ENCODE measurements around the gene TRIM63.

Gene TRIM63

DNA sequence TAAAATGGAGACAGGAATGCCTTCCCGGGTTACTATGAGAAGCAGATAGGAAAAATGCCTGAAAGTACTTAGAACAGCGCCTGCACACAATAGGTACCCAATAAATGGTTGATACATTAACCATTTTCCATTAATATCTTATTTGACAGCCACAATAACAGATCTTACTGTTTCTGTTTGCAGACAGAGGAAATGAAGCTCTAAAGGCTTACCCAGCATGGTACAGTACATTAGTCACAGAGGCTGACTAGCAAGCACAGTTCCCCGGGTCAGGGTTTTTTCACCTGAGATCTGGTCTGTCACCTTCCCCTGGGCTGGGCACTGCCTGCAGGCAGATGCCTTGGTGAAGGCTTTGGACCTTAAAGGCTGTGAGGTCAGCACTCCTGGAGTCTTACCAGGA is 2.9 kb downstream of the TRIM63 start:
- ATAC-seq (ENCODE audit: low read depth) (peak; percentile 52; the same call in 2 of the 3 replicates), DNase-seq (ENCODE audit: low spot score) (no peak)
- no peaks in the 10 kb centered on the region for H3K36me3 ChIP-seq (ENCODE audit: low read depth)
- no peaks in the 10 kb centered on the region for H3K4me1 ChIP-seq (ENCODE audit: insufficient read depth, poor library complexity, severe bottlenecking)
- no peaks in the 10 kb centered on the region for H3K27me3 ChIP-seq (ENCODE audit: insufficient read depth, poor library complexity, severe bottlenecking)
- H3K27ac ChIP-seq (ENCODE audit: poor library complexity, severe bottlenecking) = no peak overlapping the region
- H3K4me3 ChIP-seq (ENCODE audit: severe bottlenecking) = no peak overlapping the region
- TF ChIP-seq CTCF (IDR thresholded peaks at IDR 0.05; ENCODE audit: poor library complexity, severe bottlenecking) = no peak
- H3K9me3 ChIP-seq (ENCODE audit: severe bottlenecking) = no peaks in the 10 kb centered on the region

DNA sequence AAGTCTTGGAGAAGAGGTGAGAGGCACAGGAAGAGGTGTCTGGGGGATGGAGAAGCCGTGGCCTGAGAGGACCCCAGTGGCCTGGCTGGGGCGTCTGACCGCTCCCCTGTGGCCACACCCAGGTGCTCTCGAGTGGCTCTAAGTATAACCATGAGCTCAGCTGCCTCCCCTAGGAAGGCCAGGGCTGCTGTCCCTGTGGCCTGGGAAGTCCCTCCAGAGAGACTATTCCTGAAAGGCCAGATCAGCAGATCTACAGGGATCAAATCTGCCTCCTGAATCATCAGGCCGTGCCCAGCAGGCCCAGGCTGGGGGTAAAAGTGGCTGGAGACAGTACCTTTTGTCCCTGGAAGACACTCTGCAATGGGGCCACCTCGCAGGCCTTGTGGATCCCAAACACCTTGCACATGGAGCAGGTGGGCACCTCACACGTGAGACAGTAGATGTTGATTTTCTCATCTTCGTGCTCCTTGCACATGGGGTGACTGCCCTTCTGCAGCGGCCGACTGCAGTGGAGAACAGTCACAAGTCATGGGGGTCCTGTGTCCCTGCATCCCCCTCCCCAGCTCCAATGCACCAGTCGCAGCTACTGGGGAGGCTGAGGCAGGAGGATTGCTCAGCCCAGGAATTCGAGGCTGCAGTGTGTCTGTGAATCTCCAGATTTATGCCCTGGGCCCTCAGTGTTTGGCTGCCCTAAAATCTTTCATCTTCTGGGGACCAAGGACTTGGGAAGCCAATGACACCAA is 6.4 kb downstream of the TRIM63 start:
- Histone ChIP-seq H3K9me3 (ENCODE audit: severe bottlenecking) (no peaks in the 10 kb centered on the region), H3K27me3 (ENCODE audit: insufficient read depth, poor library complexity, severe bottlenecking) (no peaks in the 10 kb centered on the region), H3K4me1 (ENCODE audit: insufficient read depth, poor library complexity, severe bottlenecking) (no peaks in the 10 kb centered on the region), H3K27ac (ENCODE audit: poor library complexity, severe bottlenecking) (no peak overlapping the region), H3K4me3 (ENCODE audit: severe bottlenecking) (no peak overlapping the region), H3K36me3 (ENCODE audit: low read depth) (no peaks in the 10 kb centered on the region)
- ATAC-seq (ENCODE audit: low read depth) (no peak), DNase-seq (ENCODE audit: low spot score) (no peak)
- no peak for TF ChIP-seq CTCF (IDR thresholded peaks at IDR 0.05; ENCODE audit: poor library complexity, severe bottlenecking)

GRCh38 chr1:26059906-26060305 is 7.5 kb downstream of the TRIM63 start:
- H3K27me3 ChIP-seq (ENCODE audit: insufficient read depth, poor library complexity, severe bottlenecking) = no peaks in the 10 kb centered on the region
- H3K4me3 ChIP-seq (ENCODE audit: severe bottlenecking) = no peak overlapping the region
- H3K9me3 ChIP-seq (ENCODE audit: severe bottlenecking) = no peaks in the 10 kb centered on the region
- no peak overlapping the region for H3K27ac ChIP-seq (ENCODE audit: poor library complexity, severe bottlenecking)
- TF ChIP-seq CTCF (IDR thresholded peaks at IDR 0.05; ENCODE audit: poor library complexity, severe bottlenecking) = no peak
- no peaks in the 10 kb centered on the region for H3K4me1 ChIP-seq (ENCODE audit: insufficient read depth, poor library complexity, severe bottlenecking)
- DNase-seq (ENCODE audit: low spot score) = no peak
- ATAC-seq (ENCODE audit: low read depth) = no peak
- no peaks in the 10 kb centered on the region for H3K36me3 ChIP-seq (ENCODE audit: low read depth)

DNA sequence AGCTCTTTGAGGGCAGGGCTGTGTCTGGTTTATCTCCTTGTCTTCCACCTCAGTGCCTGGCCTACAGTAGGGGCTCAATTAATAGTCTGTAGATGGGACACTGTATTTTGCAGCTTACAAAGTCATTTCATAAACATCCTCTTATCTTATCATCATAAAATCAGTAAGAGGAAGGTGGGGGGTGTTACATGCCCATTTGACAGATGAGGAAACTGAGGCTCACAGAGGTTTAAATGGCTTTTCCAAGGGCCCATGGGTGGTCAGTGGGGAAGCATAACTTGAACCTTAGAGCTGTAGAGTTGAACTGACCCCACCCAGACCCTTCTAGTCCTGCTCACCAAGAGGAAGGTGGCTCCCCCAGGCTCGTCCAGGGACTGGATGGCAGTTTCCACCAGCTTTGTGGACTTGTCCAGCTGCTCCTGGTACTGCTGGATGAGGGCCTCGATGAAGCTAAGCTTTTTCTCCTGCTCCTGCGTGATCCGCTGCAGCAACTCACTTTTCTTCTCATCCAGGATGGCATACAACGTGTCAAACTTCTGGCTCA is 9.3 kb downstream of the TRIM63 start:
- Histone ChIP-seq H3K4me3 (ENCODE audit: severe bottlenecking) (no peak overlapping the region), H3K9me3 (ENCODE audit: severe bottlenecking) (no peaks in the 10 kb centered on the region), H3K4me1 (ENCODE audit: insufficient read depth, poor library complexity, severe bottlenecking) (no peaks in the 10 kb centered on the region), H3K36me3 (ENCODE audit: low read depth) (no peaks in the 10 kb centered on the region), H3K27me3 (ENCODE audit: insufficient read depth, poor library complexity, severe bottlenecking) (no peaks in the 10 kb centered on the region), H3K27ac (ENCODE audit: poor library complexity, severe bottlenecking) (no peak overlapping the region)
- ATAC-seq (ENCODE audit: low read depth) = no peak
- no peak for TF ChIP-seq CTCF (IDR thresholded peaks at IDR 0.05; ENCODE audit: poor library complexity, severe bottlenecking)
- no peak for DNase-seq (ENCODE audit: low spot score)

DNA sequence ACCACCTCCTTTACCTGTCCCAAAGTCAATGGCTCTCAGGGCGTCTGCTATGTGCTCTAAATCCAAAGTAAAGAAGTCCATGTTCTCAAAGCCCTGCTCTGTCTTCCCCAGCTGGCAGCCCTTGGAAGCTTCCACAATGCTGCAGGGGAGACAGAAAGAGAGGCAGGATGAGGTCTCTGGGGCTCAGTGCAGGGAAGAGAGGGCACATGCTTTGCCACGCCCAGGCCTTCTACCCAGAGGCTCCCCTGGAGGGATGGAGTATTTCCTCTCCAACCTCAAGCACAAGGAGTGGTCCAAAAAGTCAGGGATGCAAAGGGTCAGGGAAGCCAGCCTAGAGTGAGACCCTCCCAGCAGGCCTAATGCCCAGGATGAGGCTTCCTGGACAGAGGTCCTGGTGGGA is 10.2 kb downstream of the TRIM63 start:
- no peaks in the 10 kb centered on the region for H3K9me3 ChIP-seq (ENCODE audit: severe bottlenecking)
- DNase-seq (ENCODE audit: low spot score) = no peak
- no peaks in the 10 kb centered on the region for H3K36me3 ChIP-seq (ENCODE audit: low read depth)
- H3K27me3 ChIP-seq (ENCODE audit: insufficient read depth, poor library complexity, severe bottlenecking) = no peaks in the 10 kb centered on the region
- no peaks in the 10 kb centered on the region for H3K4me1 ChIP-seq (ENCODE audit: insufficient read depth, poor library complexity, severe bottlenecking)
- H3K27ac ChIP-seq (ENCODE audit: poor library complexity, severe bottlenecking) = no peak overlapping the region
- TF ChIP-seq CTCF (IDR thresholded peaks at IDR 0.05; ENCODE audit: poor library complexity, severe bottlenecking) = no peak
- ATAC-seq (ENCODE audit: low read depth) = no peak
- H3K4me3 ChIP-seq (ENCODE audit: severe bottlenecking) = no peak overlapping the region

Measured in RWPE2 (cell line).